A549 treated with Hydrocortisone at 1 μM for 4 hours (cell line): Measurements from ENCODE around the gene CD80. TPM values are rescaled to one million over a fixed set of nuclear protein-coding genes. Genes with fewer than 3 reads are reported as not detected.

Experiments
- total RNA-seq: library from RNA; stranded (reverse); fragments of 200-300 nt; extraction: Qiagen RNA extraction; gene quantifications from 5 replicates; pipeline ENCODE4 v1.2.3, GENCODE V29; 2022

The CD80 gene
- not detected in 5 replicates for total RNA-seq

GRCh38 chr3:119559441-119559963 lies at the start of gene CD80:
TSS of gene CD80 (minus strand) at chr3:119559614. CDS start at chr3:119557728, 1,886 bp downstream.

GRCh38 chr3:119597548-119598288 lies 38.3 kb upstream of the CD80 start, which contains the start of gene PLA1A:
TSS of gene PLA1A (plus strand) at chr3:119597885. CDS start at chr3:119597914, 29 bp downstream.

GRCh38 chr3:119579366-119580066 lies 20.1 kb upstream of the CD80 start, which contains the start of gene ADPRH:
TSS of gene ADPRH (plus strand) at chr3:119579492. CDS start at chr3:119582170, 2,678 bp downstream.

GRCh38 chr3:119498186-119499011 lies 61.0 kb downstream of the CD80 start, which contains the start of gene TIMMDC1:
TSS of gene TIMMDC1 (plus strand) at chr3:119498547. CDS start at chr3:119498734, 187 bp downstream.

Other genes starting within 250 kb of the CD80 start
- 20.8 to 26.1 TPM (median 23.6 TPM) in 5 replicates for gene TMEM39A, start 96.0 kb downstream of the CD80 start, total RNA-seq
- gene POGLUT1, start 90.7 kb downstream of the CD80 start, total RNA-seq: 7.1 to 10.7 TPM (median 9.1 TPM) in 5 replicates
- 61.0 to 83.4 TPM (median 79.4 TPM) in 5 replicates for gene TIMMDC1, start 61.1 kb downstream of the CD80 start, total RNA-seq
- 2.8 to 3.2 TPM (median 3.0 TPM) in 5 replicates for gene ADPRH, start 19.9 kb upstream of the CD80 start, total RNA-seq
- gene PLA1A, start 38.3 kb upstream of the CD80 start, total RNA-seq: 0.25 to 0.51 TPM (median 0.43 TPM) in 5 replicates
- 0.10 to 0.82 TPM (median 0.36 TPM) in 5 replicates for gene POPDC2, start 101.0 kb upstream of the CD80 start, total RNA-seq
- gene COX17, start 117.8 kb upstream of the CD80 start, total RNA-seq: 97.2 to 119 TPM (median 97.6 TPM) in 5 replicates
- 0.09 to 0.62 TPM (median 0.21 TPM) in 5 replicates for gene CFAP91, start 143.4 kb upstream of the CD80 start, total RNA-seq
- not detected in 5 replicates for gene NR1I2, start 222.5 kb upstream of the CD80 start, total RNA-seq